Measurements from ENCODE around the gene DNAH6. TPM values are rescaled to one million over a fixed set of nuclear protein-coding genes. Genes with fewer than 3 reads are reported as not detected.

DNAH6 gene
- total and polyA plus RNA-seq, 2 of the 8 experiments (the other 6 are each of a cell fraction or from before 2014, with no cell fraction given), result 0.06 to 0.43 TPM

DNA sequence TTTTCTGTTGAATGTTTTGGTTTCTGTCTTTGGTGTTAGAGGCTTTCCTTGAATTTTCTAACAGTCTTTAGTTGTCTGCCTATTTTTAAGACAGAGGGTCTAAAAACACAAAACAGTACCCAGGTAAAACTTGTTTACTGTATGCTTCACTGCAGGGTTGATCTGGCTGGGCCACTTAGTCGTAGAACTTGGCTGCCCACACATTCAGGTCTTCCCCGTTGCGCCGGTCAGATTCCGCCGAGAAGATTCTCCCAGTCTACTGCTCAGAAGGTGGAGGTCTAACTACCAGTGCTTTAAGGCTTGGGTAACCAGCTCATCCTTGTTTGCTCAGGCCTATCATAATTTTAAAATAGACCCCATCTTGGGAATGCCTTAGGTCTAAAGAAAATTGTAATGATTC is 24.6 kb upstream of the DNAH6 start (continued):
- TF ChIP-seq, protein P1, sequence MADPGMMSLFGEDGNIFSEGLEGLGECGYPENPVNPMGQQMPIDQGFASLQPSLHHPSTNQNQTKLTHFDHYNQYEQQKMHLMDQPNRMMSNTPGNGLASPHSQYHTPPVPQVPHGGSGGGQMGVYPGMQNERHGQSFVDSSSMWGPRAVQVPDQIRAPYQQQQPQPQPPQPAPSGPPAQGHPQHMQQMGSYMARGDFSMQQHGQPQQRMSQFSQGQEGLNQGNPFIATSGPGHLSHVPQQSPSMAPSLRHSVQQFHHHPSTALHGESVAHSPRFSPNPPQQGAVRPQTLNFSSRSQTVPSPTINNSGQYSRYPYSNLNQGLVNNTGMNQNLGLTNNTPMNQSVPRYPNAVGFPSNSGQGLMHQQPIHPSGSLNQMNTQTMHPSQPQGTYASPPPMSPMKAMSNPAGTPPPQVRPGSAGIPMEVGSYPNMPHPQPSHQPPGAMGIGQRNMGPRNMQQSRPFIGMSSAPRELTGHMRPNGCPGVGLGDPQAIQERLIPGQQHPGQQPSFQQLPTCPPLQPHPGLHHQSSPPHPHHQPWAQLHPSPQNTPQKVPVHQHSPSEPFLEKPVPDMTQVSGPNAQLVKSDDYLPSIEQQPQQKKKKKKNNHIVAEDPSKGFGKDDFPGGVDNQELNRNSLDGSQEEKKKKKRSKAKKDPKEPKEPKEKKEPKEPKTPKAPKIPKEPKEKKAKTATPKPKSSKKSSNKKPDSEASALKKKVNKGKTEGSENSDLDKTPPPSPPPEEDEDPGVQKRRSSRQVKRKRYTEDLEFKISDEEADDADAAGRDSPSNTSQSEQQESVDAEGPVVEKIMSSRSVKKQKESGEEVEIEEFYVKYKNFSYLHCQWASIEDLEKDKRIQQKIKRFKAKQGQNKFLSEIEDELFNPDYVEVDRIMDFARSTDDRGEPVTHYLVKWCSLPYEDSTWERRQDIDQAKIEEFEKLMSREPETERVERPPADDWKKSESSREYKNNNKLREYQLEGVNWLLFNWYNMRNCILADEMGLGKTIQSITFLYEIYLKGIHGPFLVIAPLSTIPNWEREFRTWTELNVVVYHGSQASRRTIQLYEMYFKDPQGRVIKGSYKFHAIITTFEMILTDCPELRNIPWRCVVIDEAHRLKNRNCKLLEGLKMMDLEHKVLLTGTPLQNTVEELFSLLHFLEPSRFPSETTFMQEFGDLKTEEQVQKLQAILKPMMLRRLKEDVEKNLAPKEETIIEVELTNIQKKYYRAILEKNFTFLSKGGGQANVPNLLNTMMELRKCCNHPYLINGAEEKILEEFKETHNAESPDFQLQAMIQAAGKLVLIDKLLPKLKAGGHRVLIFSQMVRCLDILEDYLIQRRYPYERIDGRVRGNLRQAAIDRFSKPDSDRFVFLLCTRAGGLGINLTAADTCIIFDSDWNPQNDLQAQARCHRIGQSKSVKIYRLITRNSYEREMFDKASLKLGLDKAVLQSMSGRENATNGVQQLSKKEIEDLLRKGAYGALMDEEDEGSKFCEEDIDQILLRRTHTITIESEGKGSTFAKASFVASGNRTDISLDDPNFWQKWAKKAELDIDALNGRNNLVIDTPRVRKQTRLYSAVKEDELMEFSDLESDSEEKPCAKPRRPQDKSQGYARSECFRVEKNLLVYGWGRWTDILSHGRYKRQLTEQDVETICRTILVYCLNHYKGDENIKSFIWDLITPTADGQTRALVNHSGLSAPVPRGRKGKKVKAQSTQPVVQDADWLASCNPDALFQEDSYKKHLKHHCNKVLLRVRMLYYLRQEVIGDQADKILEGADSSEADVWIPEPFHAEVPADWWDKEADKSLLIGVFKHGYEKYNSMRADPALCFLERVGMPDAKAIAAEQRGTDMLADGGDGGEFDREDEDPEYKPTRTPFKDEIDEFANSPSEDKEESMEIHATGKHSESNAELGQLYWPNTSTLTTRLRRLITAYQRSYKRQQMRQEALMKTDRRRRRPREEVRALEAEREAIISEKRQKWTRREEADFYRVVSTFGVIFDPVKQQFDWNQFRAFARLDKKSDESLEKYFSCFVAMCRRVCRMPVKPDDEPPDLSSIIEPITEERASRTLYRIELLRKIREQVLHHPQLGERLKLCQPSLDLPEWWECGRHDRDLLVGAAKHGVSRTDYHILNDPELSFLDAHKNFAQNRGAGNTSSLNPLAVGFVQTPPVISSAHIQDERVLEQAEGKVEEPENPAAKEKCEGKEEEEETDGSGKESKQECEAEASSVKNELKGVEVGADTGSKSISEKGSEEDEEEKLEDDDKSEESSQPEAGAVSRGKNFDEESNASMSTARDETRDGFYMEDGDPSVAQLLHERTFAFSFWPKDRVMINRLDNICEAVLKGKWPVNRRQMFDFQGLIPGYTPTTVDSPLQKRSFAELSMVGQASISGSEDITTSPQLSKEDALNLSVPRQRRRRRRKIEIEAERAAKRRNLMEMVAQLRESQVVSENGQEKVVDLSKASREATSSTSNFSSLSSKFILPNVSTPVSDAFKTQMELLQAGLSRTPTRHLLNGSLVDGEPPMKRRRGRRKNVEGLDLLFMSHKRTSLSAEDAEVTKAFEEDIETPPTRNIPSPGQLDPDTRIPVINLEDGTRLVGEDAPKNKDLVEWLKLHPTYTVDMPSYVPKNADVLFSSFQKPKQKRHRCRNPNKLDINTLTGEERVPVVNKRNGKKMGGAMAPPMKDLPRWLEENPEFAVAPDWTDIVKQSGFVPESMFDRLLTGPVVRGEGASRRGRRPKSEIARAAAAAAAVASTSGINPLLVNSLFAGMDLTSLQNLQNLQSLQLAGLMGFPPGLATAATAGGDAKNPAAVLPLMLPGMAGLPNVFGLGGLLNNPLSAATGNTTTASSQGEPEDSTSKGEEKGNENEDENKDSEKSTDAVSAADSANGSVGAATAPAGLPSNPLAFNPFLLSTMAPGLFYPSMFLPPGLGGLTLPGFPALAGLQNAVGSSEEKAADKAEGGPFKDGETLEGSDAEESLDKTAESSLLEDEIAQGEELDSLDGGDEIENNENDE (IDR thresholded peaks at IDR 0.05; ENCODE audit: insufficient replicate concordance, low read length), result no peak
- TF ChIP-seq SP4 (IDR thresholded peaks at IDR 0.05; ENCODE audit: low read length) (no peak), FOSL1 (IDR thresholded peaks at IDR 0.05; ENCODE audit: insufficient read depth, low read depth, low read length) (no peak)
- TF ChIP-seq, protein P2, sequence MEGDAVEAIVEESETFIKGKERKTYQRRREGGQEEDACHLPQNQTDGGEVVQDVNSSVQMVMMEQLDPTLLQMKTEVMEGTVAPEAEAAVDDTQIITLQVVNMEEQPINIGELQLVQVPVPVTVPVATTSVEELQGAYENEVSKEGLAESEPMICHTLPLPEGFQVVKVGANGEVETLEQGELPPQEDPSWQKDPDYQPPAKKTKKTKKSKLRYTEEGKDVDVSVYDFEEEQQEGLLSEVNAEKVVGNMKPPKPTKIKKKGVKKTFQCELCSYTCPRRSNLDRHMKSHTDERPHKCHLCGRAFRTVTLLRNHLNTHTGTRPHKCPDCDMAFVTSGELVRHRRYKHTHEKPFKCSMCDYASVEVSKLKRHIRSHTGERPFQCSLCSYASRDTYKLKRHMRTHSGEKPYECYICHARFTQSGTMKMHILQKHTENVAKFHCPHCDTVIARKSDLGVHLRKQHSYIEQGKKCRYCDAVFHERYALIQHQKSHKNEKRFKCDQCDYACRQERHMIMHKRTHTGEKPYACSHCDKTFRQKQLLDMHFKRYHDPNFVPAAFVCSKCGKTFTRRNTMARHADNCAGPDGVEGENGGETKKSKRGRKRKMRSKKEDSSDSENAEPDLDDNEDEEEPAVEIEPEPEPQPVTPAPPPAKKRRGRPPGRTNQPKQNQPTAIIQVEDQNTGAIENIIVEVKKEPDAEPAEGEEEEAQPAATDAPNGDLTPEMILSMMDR (IDR thresholded peaks at IDR 0.05; ENCODE audit: control extremely low read depth in 1 of 3, insufficient read depth in 1 of 3, low read depth in 1 of 3, low read length in 3 of 3), result no peak
